Transverse colon (tissue), 3 donors: ENCODE data around the gene PDLIM7.

Experiments used
- CTCF ChIP-seq, 5 experiments: fragments of 200-600 bp in 3 of 5; fragments of 450-650 bp in 2 of 5; sonication (generic) in 3 of 5; IDR thresholded peaks; 1 replicate in 2 of 5; 2 replicates in 3 of 5; pipeline ENCODE4 v1.5.1; 2016 to 2017; ENCODE audit warnings: antibody characterized with exemption in 5 of 5, inconsistent platforms in 3 of 5, mild to moderate bottlenecking in 2 of 5, moderate library complexity in 1 of 5
- POLR2A ChIP-seq: fragments of 450-650 bp; IDR thresholded peaks from one replicate; pipeline ENCODE4 v1.6.1; 2016; ENCODE audit warnings: antibody characterized with exemption, mild to moderate bottlenecking, moderate library complexity

- TF ChIP-seq POLR2A (no peak), CTCF (IDR thresholded peaks at IDR 0.05) (no peak)
Measured at GRCh38 chr5:177508221-177508611, 10.8 kb upstream of the PDLIM7 start.
